Ishikawa (cell line): ENCODE results near the gene FCER2.

Source experiments
- CEBPB ChIP-seq: IDR thresholded peaks from 2 replicates; pipeline ENCODE4 v1.6.1; 2012
- EGR1 ChIP-seq: IDR thresholded peaks from 2 replicates; pipeline ENCODE4 v1.6.1; 2012
- EP300 ChIP-seq: IDR thresholded peaks from 2 replicates; pipeline ENCODE4 v1.6.1; 2012; ENCODE audit warnings: borderline replicate concordance
- FOXM1 ChIP-seq: IDR thresholded peaks from 2 replicates; pipeline ENCODE4 v1.6.1; 2012; ENCODE audit warnings: low read depth, borderline replicate concordance
- REST ChIP-seq: IDR thresholded peaks from 2 replicates; pipeline ENCODE4 v1.6.1; 2012; ENCODE audit warnings: low read depth, mild to moderate bottlenecking
- TAF1 ChIP-seq: IDR thresholded peaks from 2 replicates; pipeline ENCODE4 v1.6.1; 2012; ENCODE audit warnings: low read depth, mild to moderate bottlenecking
- TEAD4 ChIP-seq: IDR thresholded peaks from 2 replicates; pipeline ENCODE4 v1.6.1; 2012

- TF ChIP-seq TAF1 = no peak
- TF ChIP-seq EGR1 = no peak
- TF ChIP-seq EP300 = no peak
- no peak for TF ChIP-seq FOXM1
- no peak for TF ChIP-seq REST
- TF ChIP-seq CEBPB = no peak
- no peak for TF ChIP-seq TEAD4
Measured at GRCh38 chr19:7699003-7699402, 2.9 kb downstream of the FCER2 start.
